HG03103 (cell line): ENCODE data around the gene OR2J2.
"Not testable (repeated sequence)": the region's sequence is repeated elsewhere in the genome, so short reads cannot be mapped to it uniquely, and the experiment has no call there.

Source experiments
- ATAC-seq: cut with Tn5 transposase; IDR thresholded peaks from one replicate; pipeline ENCODE4 v1.9.1; 2021; ENCODE audit warnings: low read depth; ENCODE audit not compliant: unreplicated experiment

Gene OR2J2

DNA sequence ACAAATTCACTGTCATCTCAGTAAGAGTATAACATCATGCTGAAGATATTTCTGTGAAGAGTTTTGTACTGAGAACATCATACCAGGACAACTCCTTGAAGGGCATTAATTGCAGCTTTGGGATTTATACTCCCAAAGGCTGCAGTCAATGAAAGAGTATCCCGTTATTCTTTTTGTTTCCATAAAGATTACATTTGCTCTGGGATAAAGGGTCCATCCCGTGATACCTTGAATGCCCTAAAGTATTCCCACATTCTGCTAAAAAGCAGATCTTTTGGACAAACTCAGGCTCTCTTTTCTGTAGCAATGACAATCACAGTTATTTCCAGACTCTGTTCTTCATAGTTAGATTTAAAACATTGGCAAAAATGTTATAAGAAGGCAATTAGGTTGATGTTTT lies at the start of gene OR2J2:
Gene OR2J2, plus strand, starts transcription at position 301 of the 400 bp plus-strand sequence. CDS start 2,729 bp downstream, outside the sequence.
- not testable (repeated sequence) for ATAC-seq

DNA sequence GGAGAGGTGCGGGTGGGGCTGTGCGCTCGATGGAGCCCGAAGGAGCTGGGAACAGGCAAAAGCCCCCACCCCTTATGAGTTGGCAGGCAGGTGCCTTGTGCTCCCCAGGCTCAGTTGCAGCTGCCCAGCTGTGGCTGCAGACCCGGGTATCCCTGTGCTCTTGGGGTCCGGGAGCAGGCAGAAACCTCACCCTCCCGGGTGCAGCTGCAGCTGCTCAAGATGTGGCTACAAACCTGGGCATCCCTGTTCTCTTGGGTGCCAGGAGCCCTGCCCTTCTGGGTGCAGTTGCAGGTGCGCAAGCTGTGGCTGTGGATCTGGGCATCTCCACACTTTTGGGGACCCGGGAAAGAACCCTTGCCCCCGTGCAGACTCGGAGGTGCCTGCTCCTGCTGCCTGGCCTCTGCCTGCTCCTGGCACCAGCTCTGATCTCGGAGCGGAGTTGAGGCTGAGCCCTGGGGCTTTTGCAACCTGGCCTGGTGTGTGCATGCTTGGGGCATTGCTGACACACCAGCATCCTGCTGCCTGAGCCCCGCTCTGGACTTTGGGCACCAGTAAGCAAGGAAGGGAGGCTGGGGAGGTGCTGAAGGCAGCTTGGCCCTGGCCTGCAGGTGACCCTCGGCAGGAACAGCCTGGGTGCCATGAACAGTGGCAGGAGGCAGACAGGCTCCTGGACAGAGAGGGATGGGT lies 41.2 kb upstream of the OR2J2 start:
- ATAC-seq: no peak

GRCh38 chr6:29130644-29131043 lies 40.1 kb upstream of the OR2J2 start:
- no peak for ATAC-seq

- no peak for ATAC-seq
Observed at GRCh38 chr6:29131691-29132090, 39.0 kb upstream of the OR2J2 start.

- ATAC-seq: no peak
Observed at GRCh38 chr6:29137724-29138123, 33.0 kb upstream of the OR2J2 start.

DNA sequence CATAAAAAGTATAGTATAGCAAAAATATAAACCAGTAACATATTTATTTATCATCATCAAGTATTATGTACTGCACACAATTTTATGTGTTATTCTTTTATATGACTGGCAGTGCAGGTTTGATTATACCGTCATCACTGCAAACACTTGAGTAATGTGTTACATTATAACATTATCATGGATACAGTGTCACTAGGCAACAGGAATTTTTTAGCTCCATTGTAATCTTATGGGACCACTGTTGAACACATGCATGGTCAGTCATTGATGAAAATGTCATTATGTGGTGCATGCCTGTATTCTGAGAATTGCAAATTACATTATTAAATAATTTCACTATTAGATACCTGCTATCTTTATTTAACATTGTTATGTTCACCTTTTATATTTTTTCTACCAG lies 29.1 kb upstream of the OR2J2 start:
- no peak for ATAC-seq

GRCh38 chr6:29142309-29142708 lies 28.4 kb upstream of the OR2J2 start:
- no peak for ATAC-seq

DNA sequence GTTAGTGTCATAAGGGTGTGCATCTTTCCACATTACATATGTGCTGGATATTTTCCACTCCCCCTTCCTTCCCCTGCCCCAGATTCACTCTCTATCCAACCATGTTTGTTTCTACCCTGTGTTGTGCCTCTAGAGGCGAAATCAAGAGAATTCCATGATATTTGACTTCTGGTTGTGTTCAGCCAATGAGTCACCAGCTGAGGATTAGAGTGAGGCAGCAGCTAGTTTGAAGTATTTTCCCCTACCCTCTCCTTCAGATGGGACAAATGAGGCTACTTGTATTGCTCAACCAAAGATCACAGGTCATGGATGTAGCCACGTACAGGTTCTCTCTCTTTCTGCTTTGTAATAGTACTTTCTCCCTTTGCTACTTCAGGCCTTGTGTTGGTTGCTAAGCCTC lies 24.5 kb upstream of the OR2J2 start:
- no peak for ATAC-seq

DNA sequence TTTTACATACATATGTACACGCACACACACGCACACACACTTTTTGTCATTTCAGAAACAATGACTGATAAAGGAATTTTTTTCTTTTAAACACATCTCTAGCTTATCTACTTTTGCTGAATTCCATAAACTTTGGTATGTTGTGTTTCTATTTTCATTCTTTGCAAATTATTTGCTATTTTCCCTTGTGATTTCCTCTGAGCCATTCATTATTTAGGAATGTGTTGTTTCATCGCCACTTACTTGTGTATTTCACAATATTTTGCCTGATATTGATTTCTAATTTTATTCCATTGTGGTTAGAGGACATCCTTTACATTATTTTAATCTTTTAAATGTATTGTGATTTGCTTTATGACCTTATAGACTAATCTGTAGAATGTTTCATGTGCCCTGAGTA lies 23.6 kb upstream of the OR2J2 start:
- no peak for ATAC-seq

DNA sequence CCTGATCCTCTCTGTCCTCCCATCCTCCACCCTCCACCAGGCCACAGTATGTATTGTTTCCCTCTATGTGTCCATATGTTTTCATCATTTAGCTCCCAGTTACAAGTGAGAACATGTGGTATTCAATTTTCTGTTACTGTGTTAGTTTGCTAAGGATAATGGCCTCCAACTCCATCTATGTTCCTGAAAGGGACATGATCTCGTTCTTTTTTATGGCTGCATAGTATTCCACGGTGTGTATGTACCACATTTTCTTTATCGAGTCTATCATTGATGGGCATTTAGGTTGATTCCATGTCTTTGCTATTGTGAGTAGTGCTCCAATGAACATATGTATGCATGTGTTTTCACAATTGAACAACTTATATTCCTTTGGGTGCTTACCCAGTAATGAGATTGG lies 21.3 kb upstream of the OR2J2 start:
- ATAC-seq: not testable (repeated sequence)

DNA sequence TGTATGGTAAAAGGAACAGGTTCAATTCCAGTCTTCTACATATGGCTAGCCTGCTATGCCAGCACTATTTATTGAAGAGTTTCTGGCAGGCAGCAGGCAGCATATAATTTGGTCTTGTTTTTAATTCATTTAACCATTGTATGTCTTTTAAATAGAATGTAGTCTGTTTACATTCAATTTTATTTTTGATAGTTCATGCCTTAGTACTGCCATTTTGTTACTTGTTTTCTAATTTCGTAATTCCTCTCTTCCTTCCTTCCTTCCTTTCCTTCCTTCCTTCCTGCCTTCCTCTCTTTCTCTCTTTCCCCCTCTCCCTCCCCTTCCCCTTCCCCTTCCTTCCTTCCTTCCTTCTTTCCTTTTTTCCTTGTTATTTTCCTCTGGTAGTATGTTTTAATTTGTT lies 17.6 kb upstream of the OR2J2 start:
- ATAC-seq: no peak

- ATAC-seq: not testable (repeated sequence)
Observed at GRCh38 chr6:29155182-29155581, 15.5 kb upstream of the OR2J2 start.

DNA sequence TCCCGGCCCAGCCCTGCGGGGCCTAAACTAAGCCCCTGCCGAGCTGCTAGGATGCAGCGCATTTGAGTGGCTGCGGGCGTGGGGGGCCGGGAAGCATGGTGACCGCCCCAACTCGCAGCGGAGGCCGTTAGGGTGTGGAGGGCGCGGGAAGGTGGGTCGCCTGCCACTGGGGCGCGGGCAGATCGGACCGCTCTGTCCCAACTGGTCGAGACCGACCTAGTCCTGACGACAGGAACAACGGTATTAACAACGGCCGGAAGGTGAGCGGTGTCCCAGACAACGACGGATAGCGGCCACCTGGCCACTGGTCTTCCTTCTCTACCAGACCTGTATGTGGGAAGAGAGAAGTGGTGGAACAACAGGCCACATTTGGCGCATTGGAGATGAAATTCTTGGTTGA lies 10.8 kb upstream of the OR2J2 start:
- not testable (repeated sequence) for ATAC-seq

GRCh38 chr6:29165571-29165970 lies 5.1 kb upstream of the OR2J2 start:
- not testable (repeated sequence) for ATAC-seq

DNA sequence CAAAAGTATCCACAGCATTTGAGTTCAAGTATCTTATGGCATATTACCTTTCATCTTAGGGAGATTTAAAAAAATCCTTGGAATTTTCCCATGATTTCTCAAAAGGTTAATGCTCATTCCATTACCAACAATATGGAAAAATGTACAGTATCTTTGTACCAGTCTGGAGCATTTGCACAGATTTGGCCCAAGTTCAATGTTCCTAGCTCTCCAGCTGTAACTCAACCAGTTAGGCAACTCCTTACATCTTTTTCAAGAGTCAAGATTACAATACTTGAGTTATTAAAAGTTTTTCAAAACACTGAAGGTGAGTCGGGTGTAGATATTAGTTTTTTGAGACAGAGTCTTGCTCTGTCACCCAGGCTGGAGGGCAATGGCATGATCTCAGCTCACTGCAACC lies 1.0 kb downstream of the OR2J2 start:
- ATAC-seq: no peak

DNA sequence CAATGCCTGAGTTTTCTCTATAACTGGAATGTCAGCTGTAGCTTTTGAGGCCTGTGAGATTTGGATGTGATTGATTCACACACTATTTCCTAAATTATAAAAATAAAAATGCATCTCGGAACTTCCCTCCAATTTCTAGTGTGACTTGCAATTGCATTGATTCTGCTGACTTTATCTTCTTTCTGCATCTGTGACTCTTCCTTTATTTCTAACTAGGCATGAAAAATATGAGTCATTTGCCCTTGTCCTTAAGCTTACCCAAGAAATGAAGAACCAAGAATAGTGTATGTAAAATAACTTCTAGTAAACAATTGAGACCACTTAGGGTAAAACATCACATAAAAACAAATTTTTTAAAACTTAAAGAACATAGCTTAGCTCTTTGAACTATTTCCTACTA lies 12.9 kb downstream of the OR2J2 start:
- ATAC-seq: no peak

DNA sequence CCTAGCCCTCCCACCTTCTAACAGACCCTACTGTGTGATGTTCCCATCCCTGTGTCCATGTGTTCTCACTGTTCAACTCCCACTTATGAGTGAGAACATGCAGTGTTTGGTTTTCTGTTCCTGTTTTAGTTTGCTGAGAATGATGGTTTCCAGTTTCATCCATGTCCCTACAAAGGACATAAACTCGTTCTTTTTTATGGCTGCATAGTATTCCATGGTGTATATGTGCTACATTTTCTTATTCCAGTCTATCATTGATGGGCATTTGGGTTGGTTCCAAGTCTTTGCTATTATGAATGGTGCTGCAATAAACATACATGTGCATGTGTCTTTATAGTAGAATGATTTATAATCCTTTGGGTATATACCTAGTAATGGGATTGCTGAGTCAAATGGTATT lies 18.0 kb downstream of the OR2J2 start:
- ATAC-seq: not testable (repeated sequence)

DNA sequence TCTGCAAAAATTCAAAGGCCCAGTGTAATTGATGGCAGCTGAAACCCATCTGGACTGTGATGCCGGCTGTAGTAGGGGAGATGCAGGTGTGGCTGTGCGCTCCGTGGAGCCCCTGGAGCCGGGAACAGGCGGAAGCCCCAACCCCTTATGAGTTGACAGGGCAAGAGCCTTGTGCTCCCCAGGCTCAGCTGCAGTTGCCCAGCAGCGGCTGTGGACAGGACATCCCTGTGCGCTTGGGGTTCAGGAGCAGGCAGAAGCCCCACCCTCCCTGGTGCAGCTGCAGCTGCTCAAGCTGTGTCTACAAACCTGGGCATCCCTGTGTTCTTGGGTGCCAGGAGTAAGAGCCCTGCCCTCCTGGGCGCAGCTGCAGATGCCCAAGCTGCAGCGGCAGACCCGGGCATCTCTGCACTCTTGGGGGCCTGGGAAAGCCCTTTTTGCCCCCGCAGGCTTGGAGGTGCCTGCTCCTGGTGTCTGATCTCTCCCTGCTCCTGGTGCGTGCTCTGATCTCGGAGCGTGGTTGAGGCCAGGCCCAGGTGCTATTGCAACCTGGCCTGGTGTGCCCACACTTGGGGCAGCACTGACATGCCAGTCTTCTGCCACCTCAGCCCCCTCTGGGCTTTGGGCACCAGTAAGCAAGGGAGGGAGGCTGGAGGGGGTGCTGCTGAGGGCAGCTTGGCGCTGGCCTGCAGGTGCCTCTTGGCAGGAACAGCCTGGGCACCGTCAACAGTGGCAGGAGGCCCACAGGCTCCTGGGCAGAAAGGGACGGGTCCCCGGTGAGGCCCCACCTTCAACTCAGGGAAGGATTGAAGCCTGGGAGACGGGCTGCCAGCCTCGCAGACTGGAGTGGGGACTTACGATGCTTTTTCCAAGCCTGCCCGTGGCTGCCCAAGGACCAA lies 30.3 kb downstream of the OR2J2 start:
- ATAC-seq: no peak

GRCh38 chr6:29201966-29202365 lies 31.3 kb downstream of the OR2J2 start:
- no peak for ATAC-seq

- no peak for ATAC-seq
Observed at GRCh38 chr6:29211488-29211887, 40.8 kb downstream of the OR2J2 start.

DNA sequence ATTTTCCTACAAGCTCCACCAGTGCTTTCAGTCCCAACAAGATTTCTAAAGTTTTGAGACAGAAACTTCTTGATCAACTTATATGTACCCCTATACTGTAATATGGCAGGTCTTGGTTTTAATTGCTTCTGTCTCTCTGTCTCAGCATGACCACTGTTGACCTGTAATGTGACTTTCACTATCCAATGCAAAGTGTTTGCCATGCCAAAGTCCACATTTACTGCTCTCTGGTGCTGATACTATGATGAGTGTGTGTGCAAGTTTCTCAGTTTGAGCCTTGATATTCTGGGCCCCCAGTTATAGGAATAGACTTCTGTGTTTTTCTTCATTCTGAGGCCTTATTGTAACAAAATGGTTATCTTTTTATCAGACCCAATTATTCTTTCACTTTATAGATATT lies 45.8 kb downstream of the OR2J2 start:
- ATAC-seq: no peak

GRCh38 chr6:29217242-29217641 lies 46.5 kb downstream of the OR2J2 start:
- ATAC-seq: not testable (repeated sequence)
